HCT116 (cell line): ENCODE results near the gene ANO3. TPM values are rescaled to one million over a fixed set of nuclear protein-coding genes. Genes with fewer than 3 reads are reported as not detected.

Source experiments
- ATAC-seq: fragments of 200-7000 bp; cut with Tn5 transposase; 2 replicates; pipeline ENCODE4 v1.9.1; 2020; ENCODE audit warnings: mild to moderate bottlenecking, moderate library complexity
- BruUV-seq: library from RNA; stranded (reverse); fragments of 400-500 nt; replicated peaks from 2 replicates; lab custom pipeline; 2021; lab: Mats Ljungman, UMichigan
- CTCF ChIA-PET: fragments of 300-600 bp; sonication (Branson Sonifier 250); formaldehyde crosslinking; loops from one replicate; lab custom pipeline; 2021; ENCODE audit warnings: antibody characterized with exemption; lab: Charles Lee
- POLR2A ChIA-PET: fragments of 300-600, 350-600 bp; sonication (Branson Sonifier 250); formaldehyde crosslinking; loops from one replicate; lab custom pipeline; 2021; ENCODE audit warnings: antibody characterized with exemption; lab: Charles Lee
- RAD21 ChIA-PET, 2 experiments: fragments of 300-600 bp; sonication (Branson Sonifier 250); formaldehyde crosslinking; loops; one replicate each; lab custom pipeline; 2023; ENCODE audit warnings: low total read pairs in 2 of 2; ENCODE audit not compliant: uncharacterized antibody in 2 of 2, unreplicated experiment in 2 of 2, low non-redundant PET in 1 of 2; lab: Charles Lee
- DNase-seq: peaks from one replicate; pipeline ENCODE4 v3.0.0-alpha.2; 2010; ENCODE audit warnings: low read depth, low spot score
- H2AFZ ChIP-seq: fragments of 200-600 bp; shearing (Covaris generic), sonication (generic); 2 replicates; pipeline ENCODE4 v1.6.1; 2017; ENCODE audit warnings: low read depth, mixed run types, mixed read lengths, antibody characterized with exemption, low read length; ENCODE audit not compliant: poor library complexity, severe bottlenecking
- H3K27ac ChIP-seq: 2 replicates; pipeline ENCODE4 v1.5.1; 2012; ENCODE audit warnings: low read depth, low read length
- H3K27me3 ChIP-seq: fragments of 200-600 bp; sonication (generic); 2 replicates; pipeline ENCODE4 v1.6.1; 2016; ENCODE audit warnings: mixed run types, low read length, mixed read lengths; ENCODE audit not compliant: insufficient read depth
- H3K36me3 ChIP-seq, 2 experiments: fragments of 200-500 bp in 1 of 2; fragments of 200-600 bp in 1 of 2; sonication (Bioruptor generic) in 1 of 2; sonication (generic) in 1 of 2; 2 replicates each; pipeline versions ENCODE4 v1.5.1 to v1.6.1; 2014 to 2016; ENCODE audit warnings: low read length in 2 of 2, inconsistent platforms in 1 of 2, mixed read lengths in 1 of 2, mixed run types in 1 of 2; ENCODE audit not compliant: insufficient read depth in 2 of 2, control insufficient read depth in 1 of 2
- H3K4me1 ChIP-seq, 2 experiments: fragments of 200-600 bp in 1 of 2; sonication (generic) in 1 of 2; 2 replicates each; pipeline versions ENCODE4 v1.5.1 to v1.6.1; 2012 to 2017; ENCODE audit warnings: low read length in 2 of 2, inconsistent platforms in 1 of 2, mild to moderate bottlenecking in 1 of 2, mixed read lengths in 1 of 2, mixed run types in 1 of 2, moderate library complexity in 1 of 2; ENCODE audit not compliant: insufficient read depth in 2 of 2, control insufficient read depth in 1 of 2
- H3K4me2 ChIP-seq: fragments of 200-600 bp; sonication (generic); 2 replicates; pipeline ENCODE4 v1.6.1; 2017; ENCODE audit warnings: mixed run types, low read length, mixed read lengths
- H3K4me3 ChIP-seq, 2 experiments: fragments of 200-600 bp in 1 of 2; sonication (generic) in 1 of 2; replicated peaks in 1 of 2; 2 replicates each; pipeline ENCODE4 v1.5.1; 2011 to 2016; ENCODE audit warnings: low read length in 2 of 2, control low read depth in 1 of 2, low read depth in 1 of 2, mild to moderate bottlenecking in 1 of 2, mixed read lengths in 1 of 2, mixed run types in 1 of 2
- H3K79me2 ChIP-seq: fragments of 200-600 bp; sonication (generic); 2 replicates; pipeline ENCODE4 v1.6.1; 2017; ENCODE audit warnings: mild to moderate bottlenecking, mixed run types, low read length, moderate library complexity, mixed read lengths; ENCODE audit not compliant: insufficient read depth
- H3K9ac ChIP-seq: fragments of 200-600 bp; sonication (generic); 2 replicates; pipeline ENCODE4 v1.6.1; 2016; ENCODE audit warnings: low read length, mixed read lengths
- H3K9me2 ChIP-seq: fragments of 200-600 bp; sonication (generic), shearing (Covaris generic); 2 replicates; pipeline ENCODE4 v1.6.1; 2017; ENCODE audit warnings: mixed run types, mild to moderate bottlenecking, moderate library complexity; ENCODE audit not compliant: insufficient read depth
- H3K9me3 ChIP-seq, 2 experiments: fragments of 200-500 bp in 1 of 2; fragments of 200-600 bp in 1 of 2; sonication (Bioruptor generic) in 1 of 2; sonication (generic) in 1 of 2; 2 replicates each; pipeline ENCODE4 v1.6.1; 2014 to 2017; ENCODE audit warnings: low read length in 2 of 2, mixed read lengths in 2 of 2, inconsistent platforms in 1 of 2, low read depth in 1 of 2, mild to moderate bottlenecking in 1 of 2, mixed run types in 1 of 2, moderate library complexity in 1 of 2; ENCODE audit not compliant: control insufficient read depth in 1 of 2, insufficient read depth in 1 of 2
- H4K20me1 ChIP-seq: fragments of 200-600 bp; sonication (generic), shearing (Covaris generic); 2 replicates; pipeline ENCODE4 v1.6.1; 2017; ENCODE audit warnings: mixed run types, mild to moderate bottlenecking, moderate library complexity; ENCODE audit not compliant: insufficient read depth
- ATF3 ChIP-seq: IDR thresholded peaks from 2 replicates; pipeline ENCODE4 v1.6.1; 2012
- CEBPB ChIP-seq: IDR thresholded peaks from 2 replicates; pipeline ENCODE4 v1.6.1; 2012; ENCODE audit warnings: low read depth
- EGR1 ChIP-seq: IDR thresholded peaks from 2 replicates; pipeline ENCODE4 v1.6.1; 2012; ENCODE audit warnings: low read depth
- EZH2 ChIP-seq: fragments of 200-600 bp; sonication (generic); IDR thresholded peaks from 2 replicates; pipeline ENCODE4 v1.6.1; 2017; ENCODE audit warnings: antibody characterized with exemption, mixed run types
- EZH2phosphoT487 ChIP-seq: fragments of 200-600 bp; IDR thresholded peaks from 2 replicates; pipeline ENCODE4 v1.6.1; 2018; ENCODE audit warnings: antibody characterized with exemption, borderline replicate concordance
- JUND ChIP-seq: IDR thresholded peaks from 2 replicates; pipeline ENCODE4 v1.6.1; 2012
- POLR2A ChIP-seq: IDR thresholded peaks from 2 replicates; pipeline ENCODE4 v1.7.0; 2011; ENCODE audit warnings: borderline replicate concordance; ENCODE audit not compliant: insufficient read depth, insufficient read length; ENCODE audit errors: extremely low read depth
- POLR2AphosphoS5 ChIP-seq: IDR thresholded peaks from 2 replicates; pipeline ENCODE4 v1.6.1; 2011; ENCODE audit warnings: mild to moderate bottlenecking, low read depth, low read length, moderate library complexity
- SIN3A ChIP-seq: IDR thresholded peaks from 2 replicates; pipeline ENCODE4 v1.6.1; 2012; ENCODE audit warnings: low read depth
- SP1 ChIP-seq: IDR thresholded peaks from 2 replicates; pipeline ENCODE4 v1.6.1; 2012; ENCODE audit warnings: low read depth
- TCF7L2 ChIP-seq: IDR thresholded peaks from 2 replicates; pipeline ENCODE4 v1.7.0; 2011; ENCODE audit warnings: borderline replicate concordance, inconsistent platforms; ENCODE audit not compliant: insufficient read depth, insufficient read length; ENCODE audit errors: extremely low read depth
- YY1 ChIP-seq: IDR thresholded peaks from 2 replicates; pipeline ENCODE4 v1.6.1; 2011; ENCODE audit warnings: low read length, low read depth, moderate library complexity, mild to moderate bottlenecking; ENCODE audit not compliant: insufficient replicate concordance; ENCODE audit errors: extremely low read depth
- ZBTB33 ChIP-seq: IDR thresholded peaks from 2 replicates; pipeline ENCODE4 v1.6.1; 2011; ENCODE audit warnings: mild to moderate bottlenecking, low read length, moderate library complexity; ENCODE audit not compliant: insufficient replicate concordance; ENCODE audit errors: extremely low read depth
- ZFX ChIP-seq: fragments of 450-650 bp; IDR thresholded peaks from 2 replicates; pipeline ENCODE4 v1.6.1; 2017
- ZNF274 ChIP-seq: fragments of 200-500 bp; sonication (Bioruptor generic); IDR thresholded peaks from 2 replicates; pipeline ENCODE4 v1.6.1; 2014; ENCODE audit warnings: mild to moderate bottlenecking, low read depth, low read length, inconsistent platforms
- intact Hi-C: fragments of 100-400 bp; cut with micrococcal nuclease; formaldehyde crosslinking; loops from 2 replicates; pipeline ENCODE4 v1.10.0; 2022
- total RNA-seq: library from RNA; stranded (reverse); gene quantifications from one replicate; pipeline ENCODE4 v1.2.1, GENCODE V29; 2021; ENCODE audit not compliant: unreplicated experiment
- TF ChIP-seq, protein P1 (sequence below): IDR thresholded peaks from 2 replicates; pipeline ENCODE4 v1.6.1; 2012; ENCODE audit warnings: low read depth

ANO3 gene
- total RNA-seq, 1 experiment from 2014 or later: not detected

- H3K4me2 ChIP-seq: no peak overlapping the region
- H3K79me2 ChIP-seq: no peaks in the 10 kb centered on the region
- no peak overlapping the region for H3K4me3 ChIP-seq
- ChIA-PET POLR2A (no interaction called here), RAD21 (no interaction called here), CTCF (no interaction called here)
- no peaks in the 10 kb centered on the region for H4K20me1 ChIP-seq
- H3K9me2 ChIP-seq: no peaks in the 10 kb centered on the region
- ATAC-seq (no peak), DNase-seq (no peak)
- no peak overlapping the region for H2AFZ ChIP-seq
- no peaks in the 10 kb centered on the region for H3K27me3 ChIP-seq
- no peaks in the 10 kb centered on the region for H3K36me3 ChIP-seq
- intact Hi-C loops: no loop called here
- no peak overlapping the region for H3K27ac ChIP-seq
- H3K9ac ChIP-seq: no peak overlapping the region
- no TSS peak for BruUV-seq
- no peaks in the 10 kb centered on the region for H3K4me1 ChIP-seq
- H3K9me3 ChIP-seq: peaks cover 11 to 15% of the 10 kb centered on the region in 2 experiments; a peak in 2 of 4 replicates
- TF ChIP-seq, protein P1, sequence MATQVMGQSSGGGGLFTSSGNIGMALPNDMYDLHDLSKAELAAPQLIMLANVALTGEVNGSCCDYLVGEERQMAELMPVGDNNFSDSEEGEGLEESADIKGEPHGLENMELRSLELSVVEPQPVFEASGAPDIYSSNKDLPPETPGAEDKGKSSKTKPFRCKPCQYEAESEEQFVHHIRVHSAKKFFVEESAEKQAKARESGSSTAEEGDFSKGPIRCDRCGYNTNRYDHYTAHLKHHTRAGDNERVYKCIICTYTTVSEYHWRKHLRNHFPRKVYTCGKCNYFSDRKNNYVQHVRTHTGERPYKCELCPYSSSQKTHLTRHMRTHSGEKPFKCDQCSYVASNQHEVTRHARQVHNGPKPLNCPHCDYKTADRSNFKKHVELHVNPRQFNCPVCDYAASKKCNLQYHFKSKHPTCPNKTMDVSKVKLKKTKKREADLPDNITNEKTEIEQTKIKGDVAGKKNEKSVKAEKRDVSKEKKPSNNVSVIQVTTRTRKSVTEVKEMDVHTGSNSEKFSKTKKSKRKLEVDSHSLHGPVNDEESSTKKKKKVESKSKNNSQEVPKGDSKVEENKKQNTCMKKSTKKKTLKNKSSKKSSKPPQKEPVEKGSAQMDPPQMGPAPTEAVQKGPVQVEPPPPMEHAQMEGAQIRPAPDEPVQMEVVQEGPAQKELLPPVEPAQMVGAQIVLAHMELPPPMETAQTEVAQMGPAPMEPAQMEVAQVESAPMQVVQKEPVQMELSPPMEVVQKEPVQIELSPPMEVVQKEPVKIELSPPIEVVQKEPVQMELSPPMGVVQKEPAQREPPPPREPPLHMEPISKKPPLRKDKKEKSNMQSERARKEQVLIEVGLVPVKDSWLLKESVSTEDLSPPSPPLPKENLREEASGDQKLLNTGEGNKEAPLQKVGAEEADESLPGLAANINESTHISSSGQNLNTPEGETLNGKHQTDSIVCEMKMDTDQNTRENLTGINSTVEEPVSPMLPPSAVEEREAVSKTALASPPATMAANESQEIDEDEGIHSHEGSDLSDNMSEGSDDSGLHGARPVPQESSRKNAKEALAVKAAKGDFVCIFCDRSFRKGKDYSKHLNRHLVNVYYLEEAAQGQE: no peak
- TF ChIP-seq ATF3: no peak
Observed at GRCh38 chr11:26324270-26324669, 7.7 kb upstream of the ANO3 start.

DNA sequence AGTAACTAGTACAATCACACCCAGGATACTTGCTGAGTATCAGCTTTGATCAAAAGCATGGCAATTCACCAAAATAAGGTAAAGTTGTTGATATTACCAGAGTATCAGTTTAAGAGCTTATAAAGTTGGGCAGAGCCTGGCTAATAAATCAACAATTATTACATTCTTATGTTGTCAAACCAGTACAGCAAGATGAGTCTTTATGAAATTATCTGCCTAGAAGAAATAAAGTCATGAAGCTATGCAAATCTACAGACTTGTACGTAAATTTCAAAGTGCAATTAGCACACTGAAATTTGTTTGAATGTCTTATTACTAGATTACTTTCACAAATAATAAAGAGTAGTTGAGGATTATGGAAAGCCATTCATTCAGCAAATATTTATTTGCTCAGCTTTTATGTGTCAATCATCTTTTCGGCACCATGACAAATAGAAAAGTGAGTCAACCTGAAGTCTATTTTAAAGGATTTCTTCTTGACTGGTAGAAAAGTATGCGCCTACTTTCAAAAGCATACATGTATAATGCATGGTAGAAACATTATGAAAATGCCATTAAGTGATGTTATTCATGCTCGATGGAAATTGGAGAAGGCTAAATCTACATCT is 5.0 kb upstream of the ANO3 start:
- BruUV-seq: no TSS peak
- Histone ChIP-seq H3K36me3 (no peaks in the 10 kb centered on the region), H3K4me2 (no peak overlapping the region), H3K27me3 (no peaks in the 10 kb centered on the region), H3K9me3 (peaks cover 11 to 19% of the 10 kb centered on the region in 2 experiments; a peak in 2 of 4 replicates), H3K79me2 (no peaks in the 10 kb centered on the region), H3K27ac (no peak overlapping the region), H4K20me1 (no peaks in the 10 kb centered on the region), H3K9ac (no peak overlapping the region), H3K4me1 (no peaks in the 10 kb centered on the region), H3K9me2 (no peaks in the 10 kb centered on the region), H2AFZ (no peak overlapping the region), H3K4me3 (no peak overlapping the region)
- ATAC-seq (no peak), DNase-seq (no peak)
- intact Hi-C loops: no loop called here
- CTCF ChIA-PET: no interaction called here
- RAD21 ChIA-PET: no interaction called here
- POLR2A ChIA-PET: no interaction called here
- TF ChIP-seq EZH2phosphoT487 (no peak), ZFX (no peak), TCF7L2 (no peak), POLR2A (no peak), EZH2 (no peak), CEBPB (no peak), SIN3A (no peak), POLR2AphosphoS5 (no peak), YY1 (no peak), ZBTB33 (no peak), EGR1 (no peak), ZNF274 (no peak), JUND (no peak), SP1 (no peak)
